HS-27A (cell line): ENCODE results near the gene SLCO4A1.

ENCODE experiments used
- DNase-seq: peaks from one replicate; pipeline ENCODE4 v3.0.0-alpha.2; 2012; ENCODE audit warnings: low read depth, missing footprints

SLCO4A1 gene

GRCh38 chr20:62702895-62703852 is 60.9 kb downstream of the SLCO4A1 start:
- DNase-seq = peak; percentile 77

GRCh38 chr20:62703853-62704228 is 61.5 kb downstream of the SLCO4A1 start:
- DNase-seq = peak; percentile 7

GRCh38 chr20:62704341-62704948 is 62.1 kb downstream of the SLCO4A1 start:
- DNase-seq = peak; percentile 96

GRCh38 chr20:62705627-62706026 is 63.3 kb downstream of the SLCO4A1 start:
- no peak for DNase-seq

- no peak for DNase-seq
Measured at GRCh38 chr20:62706344-62706743, 64.0 kb downstream of the SLCO4A1 start.

- no peak for DNase-seq
Measured at GRCh38 chr20:62706857-62707256, 64.6 kb downstream of the SLCO4A1 start.

- no peak for DNase-seq
Measured at GRCh38 chr20:62707276-62707920, 65.1 kb downstream of the SLCO4A1 start.

GRCh38 chr20:62707921-62708521 is 65.7 kb downstream of the SLCO4A1 start:
- no peak for DNase-seq

- DNase-seq = no peak
Measured at GRCh38 chr20:62708591-62709536, 66.6 kb downstream of the SLCO4A1 start, which contains the start of gene NTSR1. TSS of gene NTSR1 (plus strand) at chr20:62708836. CDS start at chr20:62709208, 372 bp downstream.

GRCh38 chr20:62709537-62709905 is 67.2 kb downstream of the SLCO4A1 start:
- no peak for DNase-seq

- no peak for DNase-seq
Measured at GRCh38 chr20:62710221-62710885, 68.0 kb downstream of the SLCO4A1 start.

- DNase-seq = no peak
Measured at GRCh38 chr20:62710886-62711702, 68.8 kb downstream of the SLCO4A1 start.

- DNase-seq = no peak
Measured at GRCh38 chr20:62711703-62712101, 69.4 kb downstream of the SLCO4A1 start.

- DNase-seq = no peak
Measured at GRCh38 chr20:62712606-62713005, 70.3 kb downstream of the SLCO4A1 start.

- no peak for DNase-seq
Measured at GRCh38 chr20:62714006-62714405, 71.7 kb downstream of the SLCO4A1 start.

- DNase-seq = no peak
Measured at GRCh38 chr20:62714799-62715198, 72.5 kb downstream of the SLCO4A1 start.

GRCh38 chr20:62715201-62715600 is 72.9 kb downstream of the SLCO4A1 start:
- no peak for DNase-seq

- DNase-seq = no peak
Measured at GRCh38 chr20:62716198-62716940, 74.1 kb downstream of the SLCO4A1 start.

- no peak for DNase-seq
Measured at GRCh38 chr20:62716941-62717310, 74.6 kb downstream of the SLCO4A1 start.
